ENCODE results near the gene TIGD1.

GRCh38 chr2:232538671-232539070 lies 11.7 kb downstream of the TIGD1 start:
- TF ChIP-seq GATA2 (IDR thresholded peaks at IDR 0.05; ENCODE audit: low read depth, low read length), result no peak
- TF ChIP-seq GATA3 (IDR thresholded peaks at IDR 0.05; ENCODE audit: low read depth, low read length), result no peak
